ENCODE data around the gene PARP14.

Gene PARP14

DNA sequence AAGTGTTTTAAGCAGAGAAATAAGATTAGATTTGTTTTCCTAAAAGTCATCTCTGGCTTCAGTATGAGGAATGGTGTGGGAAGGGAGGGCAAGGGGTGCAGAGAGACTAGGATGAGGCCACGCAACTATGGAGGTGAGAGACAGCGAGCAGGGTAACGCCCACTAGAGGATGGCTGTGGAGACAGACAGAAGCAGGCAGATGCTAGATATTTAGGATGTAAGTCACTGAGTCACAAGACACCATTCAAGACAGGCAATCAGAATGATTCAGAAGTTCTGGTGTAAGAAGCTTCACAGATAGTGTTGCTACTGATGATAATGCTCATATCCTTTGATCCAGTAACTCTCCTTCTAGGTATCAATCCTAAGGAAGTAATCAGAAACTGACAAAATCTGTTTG is 93.9 kb downstream of the PARP14 start:
- DNase-seq, result no peak

DNA sequence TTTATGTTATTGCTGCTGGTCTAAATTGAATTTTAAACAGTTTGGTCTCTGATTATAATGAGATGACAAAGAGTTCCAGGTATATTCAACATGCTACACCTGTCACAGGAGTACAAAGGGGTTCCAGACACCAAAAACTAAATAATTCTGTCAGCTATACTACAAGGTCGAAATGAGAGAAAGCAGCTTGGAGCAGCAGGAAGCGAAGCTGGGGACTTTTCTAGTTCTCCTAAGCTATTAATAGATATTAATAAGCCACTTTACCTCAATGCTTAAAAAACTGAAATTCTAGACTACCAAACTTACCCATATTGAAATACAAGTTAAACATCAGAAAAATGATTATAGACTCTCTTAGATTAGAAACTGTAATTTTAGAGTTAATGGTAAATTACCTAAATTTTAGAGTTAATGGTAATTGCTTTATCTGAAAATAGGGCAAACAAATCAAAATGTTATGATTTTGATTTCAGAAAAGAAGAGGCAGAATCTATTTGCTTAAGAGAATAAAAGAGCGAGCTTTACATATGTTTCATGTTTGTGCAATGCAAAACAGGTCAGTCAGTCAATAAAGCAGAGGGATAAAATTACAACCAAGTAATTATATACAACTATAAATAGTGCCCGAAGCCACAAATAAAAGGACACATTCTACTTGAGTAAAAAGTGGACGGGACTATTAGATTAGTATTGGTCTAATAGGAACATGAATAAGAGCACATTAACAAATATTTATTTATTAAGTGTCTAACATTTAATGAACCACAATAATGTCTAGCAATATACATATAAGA is 96.2 kb downstream of the PARP14 start:
- DNase-seq, result no peak

DNA sequence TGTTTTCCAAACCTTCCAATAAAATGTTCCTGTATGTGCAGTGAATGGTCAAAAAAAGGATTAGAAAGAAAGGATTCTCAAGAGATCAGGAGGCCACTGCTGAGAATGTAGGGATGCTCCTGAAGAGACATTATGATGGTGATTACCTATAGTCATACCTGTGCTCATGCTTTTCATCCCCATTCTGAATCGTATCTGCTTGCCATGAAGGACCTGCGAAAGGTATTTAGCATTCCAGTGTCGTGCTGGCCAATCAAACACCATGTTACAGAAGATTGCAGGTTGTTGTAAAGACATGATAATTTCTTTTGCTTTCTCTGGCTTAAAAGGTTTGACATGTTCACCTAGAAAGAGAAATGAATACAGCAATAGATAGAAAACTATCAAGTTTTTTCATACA is 96.9 kb downstream of the PARP14 start:
- DNase-seq, result no peak
